ENCODE data around the gene RIC1. TPM values are rescaled to one million over a fixed set of nuclear protein-coding genes. Genes with fewer than 3 reads are reported as not detected.
A peak's percentile ranks its signal among the peaks of the same experiment; 100 is the strongest.
"Not testable (repeated sequence)": the region's sequence is repeated elsewhere in the genome, so short reads cannot be mapped to it uniquely, and the experiment has no call there.

The RIC1 gene
- total RNA-seq, 1 experiment from 2014 or later = 13.8 TPM

GRCh38 chr9:5714501-5715401 lies 85.8 kb downstream of the RIC1 start:
- Histone ChIP-seq H2AFZ (no peak overlapping the region), H3K4me2 (no peak overlapping the region), H3K79me2 (ENCODE audit: low read depth) (no peaks in the 10 kb centered on the region), H3K4me3 (no peak overlapping the region), H3K4me1 (replicated peaks; ENCODE audit: insufficient read depth) (no peaks in the 10 kb centered on the region), H3K27me3 (ENCODE audit: insufficient read depth, low read depth) (no peaks in the 10 kb centered on the region), H4K20me1 (ENCODE audit: insufficient read depth) (no peaks in the 10 kb centered on the region), H3K36me3 (ENCODE audit: low read depth) (no peaks in the 10 kb centered on the region), H3K27ac (no peak overlapping the region), H3K9me2 (ENCODE audit: insufficient read depth) (no peaks in the 10 kb centered on the region), H3F3A (ENCODE audit: insufficient read depth, low read depth) (peaks cover 5% of the 10 kb centered on the region; the same call in 1 of the 2 replicates), H3K9me3 (ENCODE audit: insufficient read depth, low read depth) (no peaks in the 10 kb centered on the region)
- TF ChIP-seq EZH2 (IDR thresholded peaks at IDR 0.05; ENCODE audit: low read depth) (no peak), CTCF (conservative IDR thresholded peaks at IDR 0.05) (peak; percentile 58)
- BruUV-seq (replicated peaks) = no TSS peak
- ChIA-PET CTCF (interaction anchor here (0.5 kb wide), 1 partner anchor 116 kb away, joined by 5 read pairs; no protein-coding TSS in a partner anchor), POLR2A (ENCODE audit: unreplicated experiment) (no interaction called here)
- DNase-seq = peak; percentile 2 to 37
- intact Hi-C loops (cut with micrococcal nuclease; ENCODE audit: unreplicated experiment) = loop anchor here (5.0 to 10.0 kb wide), 3 partner anchors 110 to 1330 kb away; partner anchors contain the start of gene CD274

GRCh38 chr9:5715548-5716127 lies 86.7 kb downstream of the RIC1 start:
- Histone ChIP-seq H3K36me3 (ENCODE audit: low read depth) (no peaks in the 10 kb centered on the region), H3K4me3 (no peak overlapping the region), H4K20me1 (ENCODE audit: insufficient read depth) (no peaks in the 10 kb centered on the region), H2AFZ (no peak overlapping the region), H3K4me2 (no peak overlapping the region), H3K27ac (no peak overlapping the region), H3K27me3 (ENCODE audit: insufficient read depth, low read depth) (no peaks in the 10 kb centered on the region), H3K9me2 (ENCODE audit: insufficient read depth) (no peaks in the 10 kb centered on the region), H3K4me1 (replicated peaks; ENCODE audit: insufficient read depth) (no peaks in the 10 kb centered on the region), H3K9me3 (ENCODE audit: insufficient read depth, low read depth) (no peaks in the 10 kb centered on the region), H3K79me2 (ENCODE audit: low read depth) (no peaks in the 10 kb centered on the region), H3F3A (ENCODE audit: insufficient read depth, low read depth) (peaks cover 5% of the 10 kb centered on the region; the same call in 1 of the 2 replicates)
- BruUV-seq (replicated peaks) = no TSS peak
- intact Hi-C loops (cut with micrococcal nuclease; ENCODE audit: unreplicated experiment) = loop anchor here (5.0 to 10.0 kb wide), 3 partner anchors 111 to 1331 kb away; partner anchors contain the start of gene CD274
- POLR2A ChIA-PET (ENCODE audit: unreplicated experiment) = no interaction called here
- no peak for TF ChIP-seq CTCF (conservative IDR thresholded peaks at IDR 0.05)
- DNase-seq = no peak
- CTCF ChIA-PET = no interaction called here

DNA sequence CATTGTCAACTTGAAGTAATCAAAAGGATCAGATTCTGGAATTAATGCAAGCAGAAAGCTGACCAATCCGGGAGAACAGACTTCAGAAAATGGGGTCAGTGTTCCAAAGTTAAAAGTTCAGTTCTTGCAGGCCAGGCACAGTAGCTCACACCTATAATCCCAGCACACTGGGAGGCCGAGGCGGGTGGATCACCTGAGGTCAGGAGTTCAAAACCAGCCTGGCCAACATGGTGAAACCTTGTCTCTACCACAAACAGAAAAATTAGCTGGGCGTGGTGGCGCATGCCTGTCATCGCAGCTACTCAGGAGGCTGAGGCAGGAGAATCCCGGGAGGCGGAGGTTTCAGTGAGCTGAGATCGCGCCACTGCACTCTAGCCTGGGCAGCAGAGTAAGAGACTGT lies 88.5 kb downstream of the RIC1 start:
- H3K4me1 ChIP-seq (replicated peaks; ENCODE audit: insufficient read depth); H3K4me3 ChIP-seq; BruUV-seq (replicated peaks); H3F3A ChIP-seq (ENCODE audit: insufficient read depth, low read depth); POLR2A ChIA-PET (ENCODE audit: unreplicated experiment); H3K27ac ChIP-seq; H3K27me3 ChIP-seq (ENCODE audit: insufficient read depth, low read depth); H3K9me3 ChIP-seq (ENCODE audit: insufficient read depth, low read depth); H3K4me2 ChIP-seq; H3K79me2 ChIP-seq (ENCODE audit: low read depth); DNase-seq; H3K9me2 ChIP-seq (ENCODE audit: insufficient read depth); H3K36me3 ChIP-seq (ENCODE audit: low read depth); H4K20me1 ChIP-seq (ENCODE audit: insufficient read depth); H2AFZ ChIP-seq: not testable (repeated sequence)
- CTCF ChIA-PET = interaction anchor here (0.6 kb wide), 2 partner anchors 18 to 241 kb away, joined by 3 to 9 read pairs; no protein-coding TSS in a partner anchor
- intact Hi-C loops (cut with micrococcal nuclease; ENCODE audit: unreplicated experiment) = loop anchor here (5.0 to 10.0 kb wide), 3 partner anchors 113 to 1333 kb away; partner anchors contain the start of gene CD274
